ENCODE data around the gene NTPCR.

NTPCR gene

DNA sequence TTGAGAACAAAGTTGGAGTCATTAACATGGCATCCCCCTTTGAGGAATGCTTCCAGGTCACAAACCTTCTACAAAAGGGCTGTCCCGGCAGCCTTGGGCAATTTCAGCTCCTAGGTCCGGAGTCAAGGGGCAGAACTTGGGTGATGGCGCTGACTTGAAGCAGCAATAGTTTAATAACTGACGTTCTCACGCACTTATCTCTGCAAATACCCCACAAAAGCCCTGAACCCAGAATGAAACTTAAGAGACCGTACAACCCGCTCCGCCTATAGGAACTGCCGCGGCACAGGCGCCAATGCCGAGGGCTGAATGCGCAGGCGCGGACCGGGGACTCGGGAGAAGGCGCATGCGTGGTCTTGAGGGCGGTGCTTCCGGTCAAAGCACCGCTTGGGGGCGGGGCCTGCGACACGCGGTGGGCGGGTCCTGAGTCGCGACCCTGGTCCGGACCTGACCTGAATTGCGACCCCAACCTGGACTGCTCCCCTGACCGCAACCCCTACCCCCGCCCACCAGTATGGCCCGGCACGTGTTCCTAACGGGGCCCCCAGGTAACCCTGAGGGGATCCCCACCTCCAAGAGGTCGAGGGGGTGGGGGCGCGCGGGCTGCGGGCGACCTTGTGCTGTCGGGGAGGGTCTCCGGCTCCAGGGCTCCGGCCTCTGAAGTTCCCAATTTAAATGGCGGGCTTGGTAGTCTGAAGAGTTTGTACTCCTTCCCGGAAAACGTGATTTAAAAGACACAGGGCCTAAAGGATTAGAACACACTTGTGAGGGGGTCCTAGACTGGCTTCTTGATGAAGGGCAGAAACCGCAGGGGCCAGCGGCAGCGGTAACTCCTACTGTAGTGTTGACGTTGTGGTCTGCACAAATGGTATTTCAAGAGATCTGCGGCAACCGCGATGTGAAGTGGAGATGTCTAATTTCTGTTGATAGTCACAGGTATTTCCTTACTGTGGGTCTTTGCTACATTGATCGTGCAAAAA is at the start of gene NTPCR (continued):
- TF ChIP-seq, protein P1, sequence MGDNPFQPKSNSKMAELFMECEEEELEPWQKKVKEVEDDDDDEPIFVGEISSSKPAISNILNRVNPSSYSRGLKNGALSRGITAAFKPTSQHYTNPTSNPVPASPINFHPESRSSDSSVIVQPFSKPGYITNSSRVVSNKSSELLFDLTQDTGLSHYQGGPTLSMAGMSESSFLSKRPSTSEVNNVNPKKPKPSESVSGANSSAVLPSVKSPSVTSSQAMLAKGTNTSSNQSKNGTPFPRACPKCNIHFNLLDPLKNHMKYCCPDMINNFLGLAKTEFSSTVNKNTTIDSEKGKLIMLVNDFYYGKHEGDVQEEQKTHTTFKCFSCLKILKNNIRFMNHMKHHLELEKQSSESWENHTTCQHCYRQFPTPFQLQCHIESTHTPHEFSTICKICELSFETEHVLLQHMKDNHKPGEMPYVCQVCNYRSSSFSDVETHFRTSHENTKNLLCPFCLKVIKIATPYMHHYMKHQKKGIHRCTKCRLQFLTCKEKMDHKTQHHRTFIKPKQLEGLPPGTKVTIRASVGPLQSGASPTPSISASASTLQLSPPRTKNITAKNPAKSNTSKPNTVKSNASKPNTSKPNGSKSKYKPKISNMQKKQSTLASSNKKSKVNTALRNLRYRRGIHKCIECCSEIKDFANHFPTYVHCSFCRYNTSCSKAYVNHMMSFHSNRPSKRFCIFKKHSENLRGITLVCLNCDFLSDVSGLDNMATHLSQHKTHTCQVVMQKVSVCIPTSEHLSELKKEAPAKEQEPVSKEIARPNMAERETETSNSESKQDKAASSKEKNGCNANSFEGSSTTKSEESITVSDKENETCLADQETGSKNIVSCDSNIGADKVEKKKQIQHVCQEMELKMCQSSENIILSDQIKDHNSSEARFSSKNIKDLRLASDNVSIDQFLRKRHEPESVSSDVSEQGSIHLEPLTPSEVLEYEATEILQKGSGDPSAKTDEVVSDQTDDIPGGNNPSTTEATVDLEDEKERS (tag by site-specific recombination; IDR thresholded peaks at IDR 0.05): no peak
- TF ChIP-seq, protein P2, sequence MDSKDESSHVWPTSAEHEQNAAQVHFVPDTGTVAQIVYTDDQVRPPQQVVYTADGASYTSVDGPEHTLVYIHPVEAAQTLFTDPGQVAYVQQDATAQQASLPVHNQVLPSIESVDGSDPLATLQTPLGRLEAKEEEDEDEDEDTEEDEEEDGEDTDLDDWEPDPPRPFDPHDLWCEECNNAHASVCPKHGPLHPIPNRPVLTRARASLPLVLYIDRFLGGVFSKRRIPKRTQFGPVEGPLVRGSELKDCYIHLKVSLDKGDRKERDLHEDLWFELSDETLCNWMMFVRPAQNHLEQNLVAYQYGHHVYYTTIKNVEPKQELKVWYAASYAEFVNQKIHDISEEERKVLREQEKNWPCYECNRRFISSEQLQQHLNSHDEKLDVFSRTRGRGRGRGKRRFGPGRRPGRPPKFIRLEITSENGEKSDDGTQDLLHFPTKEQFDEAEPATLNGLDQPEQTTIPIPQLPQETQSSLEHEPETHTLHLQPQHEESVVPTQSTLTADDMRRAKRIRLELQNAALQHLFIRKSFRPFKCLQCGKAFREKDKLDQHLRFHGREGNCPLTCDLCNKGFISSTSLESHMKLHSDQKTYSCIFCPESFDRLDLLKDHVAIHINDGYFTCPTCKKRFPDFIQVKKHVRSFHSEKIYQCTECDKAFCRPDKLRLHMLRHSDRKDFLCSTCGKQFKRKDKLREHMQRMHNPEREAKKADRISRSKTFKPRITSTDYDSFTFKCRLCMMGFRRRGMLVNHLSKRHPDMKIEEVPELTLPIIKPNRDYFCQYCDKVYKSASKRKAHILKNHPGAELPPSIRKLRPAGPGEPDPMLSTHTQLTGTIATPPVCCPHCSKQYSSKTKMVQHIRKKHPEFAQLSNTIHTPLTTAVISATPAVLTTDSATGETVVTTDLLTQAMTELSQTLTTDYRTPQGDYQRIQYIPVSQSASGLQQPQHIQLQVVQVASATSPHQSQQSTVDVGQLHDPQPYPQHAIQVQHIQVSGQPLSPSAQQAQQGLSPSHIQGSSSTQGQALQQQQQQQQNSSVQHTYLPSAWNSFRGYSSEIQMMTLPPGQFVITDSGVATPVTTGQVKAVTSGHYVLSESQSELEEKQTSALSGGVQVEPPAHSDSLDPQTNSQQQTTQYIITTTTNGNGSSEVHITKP (tag by site-specific recombination; IDR thresholded peaks at IDR 0.05): no peak; the same call in 1 of the 2 replicates
- TF ChIP-seq, protein P3, sequence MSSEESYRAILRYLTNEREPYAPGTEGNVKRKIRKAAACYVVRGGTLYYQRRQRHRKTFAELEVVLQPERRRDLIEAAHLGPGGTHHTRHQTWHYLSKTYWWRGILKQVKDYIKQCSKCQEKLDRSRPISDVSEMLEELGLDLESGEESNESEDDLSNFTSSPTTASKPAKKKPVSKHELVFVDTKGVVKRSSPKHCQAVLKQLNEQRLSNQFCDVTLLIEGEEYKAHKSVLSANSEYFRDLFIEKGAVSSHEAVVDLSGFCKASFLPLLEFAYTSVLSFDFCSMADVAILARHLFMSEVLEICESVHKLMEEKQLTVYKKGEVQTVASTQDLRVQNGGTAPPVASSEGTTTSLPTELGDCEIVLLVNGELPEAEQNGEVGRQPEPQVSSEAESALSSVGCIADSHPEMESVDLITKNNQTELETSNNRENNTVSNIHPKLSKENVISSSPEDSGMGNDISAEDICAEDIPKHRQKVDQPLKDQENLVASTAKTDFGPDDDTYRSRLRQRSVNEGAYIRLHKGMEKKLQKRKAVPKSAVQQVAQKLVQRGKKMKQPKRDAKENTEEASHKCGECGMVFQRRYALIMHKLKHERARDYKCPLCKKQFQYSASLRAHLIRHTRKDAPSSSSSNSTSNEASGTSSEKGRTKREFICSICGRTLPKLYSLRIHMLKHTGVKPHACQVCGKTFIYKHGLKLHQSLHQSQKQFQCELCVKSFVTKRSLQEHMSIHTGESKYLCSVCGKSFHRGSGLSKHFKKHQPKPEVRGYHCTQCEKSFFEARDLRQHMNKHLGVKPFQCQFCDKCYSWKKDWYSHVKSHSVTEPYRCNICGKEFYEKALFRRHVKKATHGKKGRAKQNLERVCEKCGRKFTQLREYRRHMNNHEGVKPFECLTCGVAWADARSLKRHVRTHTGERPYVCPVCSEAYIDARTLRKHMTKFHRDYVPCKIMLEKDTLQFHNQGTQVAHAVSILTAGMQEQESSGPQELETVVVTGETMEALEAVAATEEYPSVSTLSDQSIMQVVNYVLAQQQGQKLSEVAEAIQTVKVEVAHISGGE (tag by site-specific recombination; conservative IDR thresholded peaks at IDR 0.05; ENCODE audit: low read depth): peak; percentile 36
- no peak for TF ChIP-seq ZNF529 (tag by site-specific recombination; IDR thresholded peaks at IDR 0.05; ENCODE audit: insufficient replicate concordance)
- TF ChIP-seq BCL11B (tag by site-specific recombination; IDR thresholded peaks at IDR 0.05; ENCODE audit: low read depth): peak; percentile 98
- no peak for TF ChIP-seq ZNF521 (tag by site-specific recombination; IDR thresholded peaks at IDR 0.05)
- no peak for TF ChIP-seq ZNF416 (tag by site-specific recombination; IDR thresholded peaks at IDR 0.05)
- TF ChIP-seq ZNF404 (tag by site-specific recombination; IDR thresholded peaks at IDR 0.05): no peak
- TF ChIP-seq KLF1 (tag by site-specific recombination; IDR thresholded peaks at IDR 0.05): peak; percentile 75
- TF ChIP-seq IKZF3 (tag by site-specific recombination; IDR thresholded peaks at IDR 0.05): 0 out of 2 replicates have a peak, but pooled peaks have one; percentile 37
- TF ChIP-seq, protein P4, sequence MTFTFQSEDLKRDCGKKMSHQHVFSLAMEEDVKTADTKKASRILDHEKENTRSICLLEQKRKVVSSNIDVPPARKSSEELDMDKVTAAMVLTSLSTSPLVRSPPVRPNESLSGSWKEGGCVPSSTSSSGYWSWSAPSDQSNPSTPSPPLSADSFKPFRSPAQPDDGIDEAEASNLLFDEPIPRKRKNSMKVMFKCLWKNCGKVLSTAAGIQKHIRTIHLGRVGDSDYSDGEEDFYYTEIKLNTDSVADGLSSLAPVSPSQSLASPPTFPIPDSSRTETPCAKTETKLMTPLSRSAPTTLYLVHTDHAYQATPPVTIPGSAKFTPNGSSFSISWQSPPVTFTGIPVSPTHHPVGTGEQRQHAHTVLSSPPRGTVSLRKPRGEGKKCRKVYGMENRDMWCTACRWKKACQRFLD (tag by site-specific recombination; IDR thresholded peaks at IDR 0.05): no peak
- no peak for TF ChIP-seq GLI2 (tag by site-specific recombination; IDR thresholded peaks at IDR 0.05; ENCODE audit: borderline replicate concordance, low read depth)
- TF ChIP-seq SALL2 (tag by site-specific recombination; IDR thresholded peaks at IDR 0.05; ENCODE audit: borderline replicate concordance): no peak
- peak; percentile 14; the same call in 1 of the 2 replicates for TF ChIP-seq ZFP37 (tag by site-specific recombination; IDR thresholded peaks at IDR 0.05)
- TF ChIP-seq SP3 (tag by site-specific recombination; IDR thresholded peaks at IDR 0.05): peak; percentile 96
- no peak for TF ChIP-seq ZNF146 (tag by site-specific recombination; IDR thresholded peaks at IDR 0.05)
- no peak for TF ChIP-seq ZNF274 (IDR thresholded peaks at IDR 0.05; ENCODE audit: low read length)
- TF ChIP-seq ZNF274 (tag by site-specific recombination; IDR thresholded peaks at IDR 0.05; ENCODE audit: borderline replicate concordance): no peak
- TF ChIP-seq, protein P5, sequence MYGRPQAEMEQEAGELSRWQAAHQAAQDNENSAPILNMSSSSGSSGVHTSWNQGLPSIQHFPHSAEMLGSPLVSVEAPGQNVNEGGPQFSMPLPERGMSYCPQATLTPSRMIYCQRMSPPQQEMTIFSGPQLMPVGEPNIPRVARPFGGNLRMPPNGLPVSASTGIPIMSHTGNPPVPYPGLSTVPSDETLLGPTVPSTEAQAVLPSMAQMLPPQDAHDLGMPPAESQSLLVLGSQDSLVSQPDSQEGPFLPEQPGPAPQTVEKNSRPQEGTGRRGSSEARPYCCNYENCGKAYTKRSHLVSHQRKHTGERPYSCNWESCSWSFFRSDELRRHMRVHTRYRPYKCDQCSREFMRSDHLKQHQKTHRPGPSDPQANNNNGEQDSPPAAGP (tag by site-specific recombination; IDR thresholded peaks at IDR 0.05): peak; percentile 56; the same call in 1 of the 2 replicates
- no peak for TF ChIP-seq SETDB1 (IDR thresholded peaks at IDR 0.05; ENCODE audit: insufficient read length, low read length)
- TF ChIP-seq HOXA7 (CRISPR knock-in tag; IDR thresholded peaks at IDR 0.05; ENCODE audit: borderline replicate concordance): no peak
- no peak for TF ChIP-seq SCRT1 (tag by site-specific recombination; IDR thresholded peaks at IDR 0.05; ENCODE audit: borderline replicate concordance)
- TF ChIP-seq ZNF169 (tag by site-specific recombination; IDR thresholded peaks at IDR 0.05): no peak
- TF ChIP-seq, protein P6, sequence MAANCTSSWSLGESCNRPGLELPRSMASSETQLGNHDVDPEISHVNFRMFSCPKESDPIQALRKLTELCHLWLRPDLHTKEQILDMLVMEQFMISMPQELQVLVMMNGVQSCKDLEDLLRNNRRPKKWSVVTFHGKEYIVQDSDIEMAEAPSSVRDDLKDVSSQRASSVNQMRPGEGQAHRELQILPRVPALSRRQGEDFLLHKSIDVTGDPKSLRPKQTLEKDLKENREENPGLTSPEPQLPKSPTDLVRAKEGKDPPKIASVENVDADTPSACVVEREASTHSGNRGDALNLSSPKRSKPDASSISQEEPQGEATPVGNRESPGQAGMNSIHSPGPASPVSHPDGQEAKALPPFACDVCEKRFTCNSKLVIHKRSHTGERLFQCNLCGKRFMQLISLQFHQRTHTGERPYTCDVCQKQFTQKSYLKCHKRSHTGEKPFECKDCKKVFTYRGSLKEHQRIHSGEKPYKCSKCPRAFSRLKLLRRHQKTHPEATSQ (tag by site-specific recombination; IDR thresholded peaks at IDR 0.05): no peak

All from HEK293 (cell line).